K562 (cell line): ENCODE data around the gene SIK3. TPM values are rescaled to one million over a fixed set of nuclear protein-coding genes. Genes with fewer than 3 reads are reported as not detected.

Experiments
- ATAC-seq: fragments of 200-7000 bp; cut with Tn5 transposase; 3 replicates; pipeline ENCODE4 v1.9.1; 2020; ENCODE audit warnings: moderate library complexity
- BruUV-seq: library from RNA; stranded (reverse); fragments of 400-500 nt; replicated peaks from 2 replicates; lab custom pipeline; 2021; lab: Mats Ljungman, UMichigan
- CTCF ChIA-PET: fragments of 300-600 bp; formaldehyde crosslinking; extraction: SDS; loops from one replicate; lab custom pipeline; 2021; ENCODE audit warnings: low intra/inter-chr PET ratio; lab: Yijun Ruan, JAX
- POLR2A ChIA-PET: fragments of 300-600, 350-650 bp; sonication (Branson Sonifier 250); formaldehyde crosslinking; extraction: SDS; loops from one replicate; lab custom pipeline; 2021; ENCODE audit warnings: antibody characterized with exemption, inconsistent platforms; lab: Yijun Ruan, JAX
- DNase-seq, 4 experiments: peaks; one replicate each; pipeline versions ENCODE4 v3.0.0 to v3.0.0-alpha.2; 2011 to 2018; ENCODE audit warnings: low spot score in 3 of 4, mixed read lengths in 3 of 4; ENCODE audit errors: extremely low read depth in 1 of 4
- FAIRE-seq: peaks from 2 replicates; lab custom pipeline; 2011; peaks lifted over from hg19 to GRCh38; lab: Jason Lieb, UNC
- H2AFZ ChIP-seq: 2 replicates; pipeline ENCODE4 v1.6.0; 2011; ENCODE audit warnings: low read depth, low read length, control low read depth, inconsistent platforms
- H3K27ac ChIP-seq: fragments of 200-600 bp; 3 replicates; pipeline ENCODE4 v1.8.0; 2011; ENCODE audit warnings: low read depth, mild to moderate bottlenecking, control low read depth, inconsistent platforms, low read length, moderate library complexity, mixed read lengths; ENCODE audit errors: extremely low read depth
- H3K27me3 ChIP-seq, 2 experiments: fragments of 300-600 bp in 1 of 2; 2 replicates in 1 of 2; 3 replicates in 1 of 2; pipeline versions ENCODE4 v1.6.0 to v1.8.0; 2011; ENCODE audit warnings: inconsistent platforms in 2 of 2, low read length in 2 of 2, mild to moderate bottlenecking in 1 of 2, mixed read lengths in 1 of 2, moderate library complexity in 1 of 2; ENCODE audit not compliant: control insufficient read depth in 2 of 2, insufficient read depth in 2 of 2
- H3K36me3 ChIP-seq: fragments of 300-600 bp; 3 replicates; pipeline ENCODE4 v1.8.0; 2011; ENCODE audit warnings: mild to moderate bottlenecking, low read length, inconsistent platforms; ENCODE audit not compliant: control insufficient read depth, insufficient read depth
- H3K4me1 ChIP-seq, 2 experiments: fragments of 200-600 bp in 1 of 2; replicated peaks in 1 of 2; 2 replicates in 1 of 2; 3 replicates in 1 of 2; pipeline versions ENCODE4 v1.5.1 to v1.8.0; 2011; ENCODE audit warnings: inconsistent platforms in 2 of 2, low read length in 2 of 2, mild to moderate bottlenecking in 1 of 2, mixed read lengths in 1 of 2, moderate library complexity in 1 of 2; ENCODE audit not compliant: control insufficient read depth in 2 of 2, insufficient read depth in 2 of 2
- H3K4me2 ChIP-seq: 2 replicates; pipeline ENCODE4 v1.6.1; 2011; ENCODE audit warnings: low read length, control low read depth, inconsistent platforms, mixed read lengths; ENCODE audit not compliant: insufficient read depth
- H3K4me3 ChIP-seq: fragments of 200-600 bp; sonication (generic), shearing (Covaris generic); 2 replicates; pipeline ENCODE4 v1.5.1; 2016; ENCODE audit warnings: control low read depth, inconsistent platforms
- H3K79me2 ChIP-seq: fragments of 200-600 bp; 3 replicates; pipeline ENCODE4 v1.8.0; 2011; ENCODE audit warnings: low read length, inconsistent platforms; ENCODE audit not compliant: control insufficient read depth, insufficient read depth
- H3K9ac ChIP-seq, 2 experiments: 2 replicates each; pipeline versions ENCODE4 v1.6.0 to v1.6.1; 2011; ENCODE audit warnings: low read depth in 2 of 2, low read length in 2 of 2, control low read depth in 1 of 2, inconsistent platforms in 1 of 2, mild to moderate bottlenecking in 1 of 2, mixed read lengths in 1 of 2; ENCODE audit not compliant: insufficient read depth in 1 of 2
- H3K9me1 ChIP-seq: one replicate; pipeline ENCODE4 v1.6.0; 2011; ENCODE audit warnings: inconsistent platforms, mild to moderate bottlenecking, low read length, moderate library complexity; ENCODE audit not compliant: control insufficient read depth, insufficient read depth
- H3K9me3 ChIP-seq: replicated peaks from 2 replicates; pipeline ENCODE4 v1.5.1; 2011; ENCODE audit warnings: low read depth, low read length, inconsistent platforms; ENCODE audit not compliant: control insufficient read depth, insufficient read depth
- H4K20me1 ChIP-seq: replicated peaks from 2 replicates; pipeline ENCODE4 v1.6.1; 2011; ENCODE audit warnings: low read length, inconsistent platforms, mixed read lengths; ENCODE audit not compliant: control insufficient read depth, insufficient read depth
- ATF3 ChIP-seq, 2 experiments: fragments of 450-650 bp in 1 of 2; sonication (generic) in 1 of 2; formaldehyde crosslinking in 1 of 2; IDR thresholded peaks in 1 of 2; conservative IDR thresholded peaks in 1 of 2; 2 replicates each; pipeline versions ENCODE4 v1.6.1 to v1.8.1; 2016 to 2023; ENCODE audit warnings: mild to moderate bottlenecking in 2 of 2, moderate library complexity in 2 of 2, inconsistent platforms in 1 of 2, missing genetic modification reagents in 1 of 2
- BRD9 ChIP-seq: fragments of 450-650 bp; IDR thresholded peaks from 2 replicates; pipeline ENCODE4 v1.6.1; 2018; ENCODE audit warnings: low read depth; ENCODE audit not compliant: partially characterized antibody
- CEBPB ChIP-seq: fragments of 450-650 bp; IDR thresholded peaks from 2 replicates; pipeline ENCODE4 v1.6.1; 2016; ENCODE audit warnings: missing genetic modification characterization, missing compliant biosample characterization
- DNMT1 ChIP-seq: fragments of 450-650 bp; IDR thresholded peaks from 2 replicates; pipeline ENCODE4 v1.6.1; 2016; ENCODE audit warnings: antibody characterized with exemption, mild to moderate bottlenecking
- HIVEP1 ChIP-seq: fragments of 250-450 bp; sonication (Bioruptor Pico); IDR thresholded peaks from 2 replicates; pipeline ENCODE4 v1.4.0; 2020; ENCODE audit warnings: mild to moderate bottlenecking
- MXI1 ChIP-seq: IDR thresholded peaks from 2 replicates; pipeline ENCODE4 v1.6.1; 2011; ENCODE audit warnings: low read depth, mild to moderate bottlenecking, improper control_type of control experiment, low read length
- NUFIP1 ChIP-seq: fragments of 450-650 bp; IDR thresholded peaks from 2 replicates; pipeline ENCODE4 v1.6.1; 2018; ENCODE audit not compliant: partially characterized antibody
- PYGO2 ChIP-seq: fragments of 450-650 bp; IDR thresholded peaks from 2 replicates; pipeline ENCODE4 v1.6.1; 2016; ENCODE audit warnings: mild to moderate bottlenecking, missing genetic modification characterization, moderate library complexity, missing compliant biosample characterization
- RREB1 ChIP-seq: fragments of 250-450 bp; sonication (Bioruptor Pico); IDR thresholded peaks from 2 replicates; pipeline ENCODE4 v1.4.0; 2020
- SMARCB1 ChIP-seq: IDR thresholded peaks from 2 replicates; pipeline ENCODE4 v1.6.1; 2011; ENCODE audit warnings: improper control_type of control experiment, low read depth; ENCODE audit not compliant: insufficient read length
- SRF ChIP-seq, 2 experiments: fragments of 250-450, 450-650 bp in 1 of 2; sonication (Bioruptor Pico) in 1 of 2; sonication (generic) in 1 of 2; formaldehyde crosslinking; IDR thresholded peaks; 2 replicates each; pipeline versions ENCODE4 v1.5.0 to v1.5.1; 2020 to 2022; ENCODE audit warnings: mild to moderate bottlenecking in 1 of 2, missing genetic modification reagents in 1 of 2
- STAT5A ChIP-seq: IDR thresholded peaks from 2 replicates; pipeline ENCODE4 v1.6.1; 2012; ENCODE audit warnings: low read length, inconsistent platforms, borderline replicate concordance
- THAP7 ChIP-seq: fragments of 250-450 bp; sonication (Bioruptor Pico); IDR thresholded peaks from 2 replicates; pipeline ENCODE4 v1.5.0; 2021
- ZNF197 ChIP-seq: fragments of 200-800 bp; sonication (Bioruptor generic); IDR thresholded peaks from 2 replicates; pipeline ENCODE4 v1.6.1; 2016; ENCODE audit warnings: low read depth, missing genetic modification characterization, missing compliant biosample characterization
- ZNF444 ChIP-seq: fragments of 250-450 bp; sonication (Bioruptor Pico); IDR thresholded peaks from 2 replicates; pipeline ENCODE4 v1.4.0; 2020; ENCODE audit warnings: mild to moderate bottlenecking, moderate library complexity
- WGBS: fragments of 100-300 bp; shearing (Covaris generic); methylation state at CpG from one replicate; pipeline ENCODE4 v1.1.6; 2016; ENCODE audit warnings: low coverage, mixed read lengths; ENCODE audit not compliant: insufficient coverage; ENCODE audit errors: missing lambda C conversion rate; 5-methylcytosine and 5-hydroxymethylcytosine counted together
- in situ Hi-C: fragments of 300-500 bp; cut with MboI; formaldehyde crosslinking; loops from 4 replicates; pipeline ENCODE4 v1.15.0; 2018; ENCODE audit warnings: inconsistent platforms, mixed read lengths
- intact Hi-C: fragments of 100-400 bp; cut with micrococcal nuclease; formaldehyde crosslinking; loops from 2 replicates; pipeline ENCODE4 v1.14.2; 2022
- polyA plus RNA-seq, 8 experiments: library from polyadenylated mRNA; depleted of rRNA in 4 of 8; stranded (reverse) in 5 of 8; unstranded in 3 of 8; fragments of >200 nt; fragmentation: Nextera tagmentation in 2 of 8; fragmentation: Illumina TruSeq in 1 of 8; extraction: Ambion mirVana in 2 of 8; extraction: Trizol in 1 of 8; gene quantifications; 2 replicates each; pipeline versions ENCODE4 v1.2.1 to v1.2.3, GENCODE V29; 2011 to 2014; ENCODE audit warnings: inconsistent platforms in 1 of 8, missing spikeins in 1 of 8
- total RNA-seq, 7 experiments: library from RNA; depleted of rRNA in 6 of 7; stranded (reverse); fragments of >200 nt in 6 of 7; fragmentation: Illumina TruSeq in 2 of 7; extraction: Trizol in 2 of 7; gene quantifications; 2 replicates each; pipeline versions ENCODE4 v1.2.1 to v1.2.3, GENCODE V29; 2011 to 2021; ENCODE audit warnings: low replicate concordance in 1 of 7

Gene SIK3
- total and polyA plus RNA-seq, 9 of the 15 experiments (the other 6 are each of a cell fraction or from before 2014, with no cell fraction given), result 1.6 to 21.6 (median 8.0) TPM

- TF ChIP-seq DNMT1 (no peak), CEBPB (tag) (peak; percentile 91), ATF3 (IDR thresholded peaks at IDR 0.05) (0 out of 2 replicates have a peak, but pooled peaks have one; percentile 17), ATF3 (CRISPR knock-in tag; conservative IDR thresholded peaks at IDR 0.05) (no peak), HIVEP1 (CRISPR knock-in tag) (no peak), SMARCB1 (no peak), NUFIP1 (no peak), SRF (CRISPR knock-in tag; IDR thresholded peaks at IDR 0.05) (no peak), PYGO2 (no peak), BRD9 (no peak), MXI1 (no peak)
Measured at GRCh38 chr11:116984589-116984988, 113.6 kb downstream of the SIK3 start (continued).

GRCh38 chr11:116984186-116984585 lies 114.0 kb downstream of the SIK3 start:
- Histone ChIP-seq H3K79me2 (peaks cover 16% of the 10 kb centered on the region; the same call in 2 of the 3 replicates), H3K27ac (no peak overlapping the region), H4K20me1 (0 out of 2 replicates have a peak, but pooled peaks cover 3% of the 10 kb centered on the region), H3K27me3 (no peaks in the 10 kb centered on the region), H3K4me1 (no peaks in the 10 kb centered on the region), H3K9ac (no peak overlapping the region), H3K9me1 (no peaks in the 10 kb centered on the region), H3K4me3 (no peak overlapping the region), H3K4me2 (no peak overlapping the region), H2AFZ (no peak overlapping the region), H3K9me3 (no peaks in the 10 kb centered on the region), H3K36me3 (no peaks in the 10 kb centered on the region)
- DNase-seq, result no peak
- ChIA-PET CTCF (no interaction called here), POLR2A (interaction anchor here (0.6 to 2.4 kb wide), 3 partner anchors 11 to 27 kb away, joined by 3 to 7 read pairs (median 3); no protein-coding TSS in a partner anchor)
- intact Hi-C loops, result no loop called here
- no peak for FAIRE-seq
- no TSS peak for BruUV-seq
- in situ Hi-C loops, result no loop called here
- WGBS, result 82% methylated on average over 4 of the region's 4 CpGs
- no peak for ATAC-seq
- TF ChIP-seq ZNF444 (CRISPR knock-in tag) (no peak), ZNF197 (no peak), THAP7 (no peak), STAT5A (no peak), RREB1 (CRISPR knock-in tag) (no peak)
